IMR-90 (cell line): ENCODE measurements around the gene THADA. TPM values are rescaled to one million over a fixed set of nuclear protein-coding genes. Genes with fewer than 3 reads are reported as not detected.

Experiments used
- ATAC-seq: fragments of 200-7000 bp; cut with Tn5 transposase; 2 replicates; pipeline ENCODE4 v1.9.1; 2020; ENCODE audit warnings: low read depth, mild to moderate bottlenecking, moderate library complexity
- BruUV-seq: library from RNA; stranded (reverse); fragments of 400-500 nt; replicated peaks from 2 replicates; lab custom pipeline; 2021; lab: Mats Ljungman, UMichigan
- CTCF ChIA-PET: fragments of 300-600 bp; formaldehyde crosslinking; extraction: SDS; loops from one replicate; lab custom pipeline; 2021; ENCODE audit warnings: antibody characterized with exemption; lab: Yijun Ruan, JAX
- POLR2A ChIA-PET: fragments of 300-600 bp; sonication (Branson Sonifier 250); formaldehyde crosslinking; loops from one replicate; lab custom pipeline; 2022; ENCODE audit warnings: antibody characterized with exemption; ENCODE audit not compliant: unreplicated experiment; lab: Charles Lee
- DNase-seq: peaks from one replicate; pipeline ENCODE4 v3.0.0; 2013
- H2AFZ ChIP-seq: replicated peaks from 2 replicates; pipeline ENCODE3; 2013; ENCODE audit warnings: low read length, mild to moderate bottlenecking; ENCODE audit not compliant: poor library complexity
- H2AK5ac ChIP-seq: 2 replicates; pipeline ENCODE4 v1.6.1; 2013; ENCODE audit warnings: low read depth, low read length, inconsistent platforms
- H2AK9ac ChIP-seq: replicated peaks from 2 replicates; pipeline ENCODE3; 2013; ENCODE audit warnings: mild to moderate bottlenecking, low read depth, low read length, moderate library complexity; ENCODE audit not compliant: poor library complexity
- H2BK120ac ChIP-seq: 2 replicates; pipeline ENCODE4 v1.6.1; 2013; ENCODE audit warnings: low read depth, low read length, inconsistent platforms
- H2BK15ac ChIP-seq: 3 replicates; pipeline ENCODE4 v1.6.1; 2013; ENCODE audit warnings: low read depth, low read length, inconsistent platforms
- H2BK20ac ChIP-seq: 2 replicates; pipeline ENCODE4 v1.6.1; 2013; ENCODE audit warnings: low read depth, mild to moderate bottlenecking, inconsistent platforms, low read length, moderate library complexity
- H2BK5ac ChIP-seq: 2 replicates; pipeline ENCODE4 v1.6.1; 2013; ENCODE audit warnings: mild to moderate bottlenecking, low read depth, low read length, inconsistent platforms; ENCODE audit not compliant: poor library complexity, severe bottlenecking
- H3K14ac ChIP-seq: replicated peaks from 2 replicates; pipeline ENCODE4 v1.6.1; 2013; ENCODE audit warnings: low read depth, low read length, inconsistent platforms
- H3K18ac ChIP-seq: 2 replicates; pipeline ENCODE4 v1.6.1; 2013; ENCODE audit warnings: low read depth, low read length, control low read depth
- H3K23ac ChIP-seq: 2 replicates; pipeline ENCODE4 v1.6.1; 2013; ENCODE audit warnings: low read depth, low read length, inconsistent platforms
- H3K27ac ChIP-seq: 2 replicates; pipeline ENCODE4 v1.5.1; 2013; ENCODE audit warnings: mild to moderate bottlenecking, control low read depth, low read length; ENCODE audit not compliant: insufficient read depth
- H3K27me3 ChIP-seq: 2 replicates; pipeline ENCODE4 v1.6.1; 2013; ENCODE audit warnings: low read length; ENCODE audit not compliant: control insufficient read depth, insufficient read depth
- H3K36me3 ChIP-seq: 2 replicates; pipeline ENCODE4 v1.6.1; 2013; ENCODE audit warnings: low read length, mixed read lengths; ENCODE audit not compliant: control insufficient read depth, insufficient read depth
- H3K4ac ChIP-seq: 2 replicates; pipeline ENCODE4 v1.6.1; 2013; ENCODE audit warnings: low read depth, low read length, inconsistent platforms
- H3K4me1 ChIP-seq: 2 replicates; pipeline ENCODE4 v1.6.1; 2013; ENCODE audit warnings: low read length, mixed read lengths; ENCODE audit not compliant: control insufficient read depth, insufficient read depth
- H3K4me2 ChIP-seq: 2 replicates; pipeline ENCODE4 v1.6.1; 2013; ENCODE audit warnings: low read depth, mild to moderate bottlenecking, control low read depth, low read length, moderate library complexity
- H3K4me3 ChIP-seq: 2 replicates; pipeline ENCODE4 v1.5.1; 2013; ENCODE audit warnings: low read depth, mild to moderate bottlenecking, control low read depth, low read length, moderate library complexity; ENCODE audit not compliant: insufficient read depth
- H3K56ac ChIP-seq: 2 replicates; pipeline ENCODE4 v1.6.1; 2013; ENCODE audit warnings: low read length, inconsistent platforms; ENCODE audit not compliant: insufficient read depth; ENCODE audit errors: extremely low read depth
- H3K79me1 ChIP-seq, 2 experiments: 2 replicates each; pipeline ENCODE4 v1.6.1; 2013; ENCODE audit warnings: low read length in 2 of 2, inconsistent platforms in 1 of 2, low read depth in 1 of 2
- H3K9ac ChIP-seq: 2 replicates; pipeline ENCODE4 v1.6.1; 2013; ENCODE audit warnings: low read depth, low read length, control low read depth
- H3K9me1 ChIP-seq: 2 replicates; pipeline ENCODE4 v1.6.1; 2013; ENCODE audit warnings: low read length, inconsistent platforms; ENCODE audit not compliant: insufficient read depth
- H3K9me3 ChIP-seq: 2 replicates; pipeline ENCODE4 v1.6.1; 2013; ENCODE audit warnings: low read length; ENCODE audit not compliant: control insufficient read depth, insufficient read depth
- H4K20me1 ChIP-seq: 2 replicates; pipeline ENCODE4 v1.6.1; 2013; ENCODE audit warnings: low read length, inconsistent platforms; ENCODE audit not compliant: insufficient read depth
- H4K5ac ChIP-seq: 2 replicates; pipeline ENCODE4 v1.6.1; 2013; ENCODE audit warnings: mild to moderate bottlenecking, low read depth, low read length, control low read depth
- H4K8ac ChIP-seq, 2 experiments: 2 replicates each; pipeline ENCODE4 v1.6.1; 2013; ENCODE audit warnings: low read depth in 2 of 2, low read length in 2 of 2, control low read depth in 1 of 2, inconsistent platforms in 1 of 2
- H4K91ac ChIP-seq: 2 replicates; pipeline ENCODE4 v1.6.1; 2013; ENCODE audit warnings: low read depth, low read length, inconsistent platforms; ENCODE audit not compliant: insufficient read depth
- FOS ChIP-seq: fragments of 150-350 bp; IDR thresholded peaks from 2 replicates; pipeline ENCODE4 v1.6.1; 2016; ENCODE audit warnings: low read depth, low read length
- MAFK ChIP-seq: IDR thresholded peaks from 2 replicates; pipeline ENCODE4 v1.6.1; 2012; ENCODE audit warnings: low read depth, low read length, improper control_type of control experiment
- RFX5 ChIP-seq: IDR thresholded peaks from 2 replicates; pipeline ENCODE4 v1.8.0; 2012; ENCODE audit warnings: low read depth, mild to moderate bottlenecking, low read length, moderate library complexity
- SMC3 ChIP-seq: fragments of 150-350 bp; IDR thresholded peaks from 2 replicates; pipeline ENCODE4 v1.6.1; 2016; ENCODE audit warnings: low read depth, mild to moderate bottlenecking, antibody characterized with exemption, low read length, moderate library complexity
- dilution Hi-C: fragments of 300-500 bp; cut with HindIII; formaldehyde crosslinking; loops from one replicate; pipeline ENCODE4 v1.14.3; 2018; ENCODE audit warnings: low sequenced_read_pairs; ENCODE audit not compliant: unreplicated experiment
- in situ Hi-C: fragments of 300-500 bp; cut with MboI; formaldehyde crosslinking; loops from 3 replicates; pipeline ENCODE4 v1.14.3; 2019; ENCODE audit warnings: low sequenced_read_pairs, inconsistent platforms, mixed read lengths
- intact Hi-C: fragments of 100-400 bp; cut with micrococcal nuclease; formaldehyde crosslinking; loops from 2 replicates; pipeline ENCODE4 v1.10.0; 2022
- polyA plus RNA-seq, 3 experiments: library from polyadenylated mRNA; depleted of rRNA; stranded (reverse); fragments of >200 nt; gene quantifications; 2 replicates each; pipeline ENCODE4 v1.2.3, GENCODE V29; 2012; ENCODE audit warnings: low replicate concordance in 1 of 3
- total RNA-seq: library from RNA; depleted of rRNA; stranded (reverse); fragments of >200 nt; gene quantifications from 2 replicates; pipeline ENCODE4 v1.2.3, GENCODE V29; 2012

The THADA gene
- total and polyA plus RNA-seq, 2 of the 4 experiments (the other 2 are of a cell fraction): 10.5 to 21.3 TPM

DNA sequence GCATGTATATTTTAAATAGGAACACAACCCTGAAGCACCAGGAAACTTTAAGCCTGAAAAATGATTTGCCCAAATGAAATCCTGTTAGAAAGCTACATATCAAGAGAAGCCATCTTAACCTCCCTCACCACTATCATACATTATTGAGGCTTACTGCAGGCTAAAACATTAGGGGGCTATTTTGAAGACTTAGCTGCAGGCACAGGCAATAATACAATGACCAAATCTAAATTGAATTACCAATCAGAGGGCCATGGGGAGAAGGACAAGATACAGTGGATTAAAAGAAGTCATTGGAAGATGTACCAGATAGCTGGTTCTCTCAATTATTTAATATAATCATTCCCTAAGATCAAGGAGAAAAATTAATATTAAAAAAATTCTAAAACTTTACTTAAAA is 73.7 kb downstream of the THADA start:
- H4K91ac ChIP-seq: no peak overlapping the region
- no peak overlapping the region for H3K4me2 ChIP-seq
- H3K4me3 ChIP-seq: no peak overlapping the region
- no peaks in the 10 kb centered on the region for H4K20me1 ChIP-seq
- no peak overlapping the region for H2BK20ac ChIP-seq
- H2BK5ac ChIP-seq: no peak overlapping the region
- no peak overlapping the region for H3K4ac ChIP-seq
- H3K18ac ChIP-seq: no peak overlapping the region
- peaks cover 9% of the 10 kb centered on the region for H3K4me1 ChIP-seq
- H3K56ac ChIP-seq: no peak overlapping the region
- in situ Hi-C loops (no loop called here), dilution Hi-C loops (no loop called here), intact Hi-C loops (no loop called here)
- H4K5ac ChIP-seq: no peak overlapping the region
- H2AK9ac ChIP-seq: no peak overlapping the region
- H3K9ac ChIP-seq: no peak overlapping the region
- POLR2A ChIA-PET: no interaction called here
- no TSS peak for BruUV-seq
- DNase-seq (no peak), ATAC-seq (no peak)
- H2AFZ ChIP-seq: no peak overlapping the region
- no peak overlapping the region for H3K23ac ChIP-seq
- H4K8ac ChIP-seq: no peak overlapping the region
- no peak overlapping the region for H2BK15ac ChIP-seq
- peaks cover 3% of the 10 kb centered on the region; the same call in 1 of the 2 replicates for H3K9me3 ChIP-seq
- no peaks in the 10 kb centered on the region for H3K27me3 ChIP-seq
- no peak for TF ChIP-seq FOS
- no peak for TF ChIP-seq MAFK
- TF ChIP-seq RFX5: no peak
- no peak for TF ChIP-seq SMC3
- H3K79me1 ChIP-seq: peaks cover 4 to 14% of the 10 kb centered on the region in 2 experiments; a peak in 3 of 4 replicates
- H3K27ac ChIP-seq: no peak overlapping the region
- H3K9me1 ChIP-seq: peaks cover 6% of the 10 kb centered on the region
- no peak overlapping the region for H2BK120ac ChIP-seq
- peaks cover 2% of the 10 kb centered on the region; the same call in 1 of the 2 replicates for H3K36me3 ChIP-seq
- H2AK5ac ChIP-seq: no peak overlapping the region
- CTCF ChIA-PET: interaction anchor here (1.2 kb wide), 1 partner anchor 19 kb away, joined by 3 read pairs; no protein-coding TSS in a partner anchor
- no peak overlapping the region for H3K14ac ChIP-seq
